Measurements from ENCODE around the gene HS2ST1.

DNA sequence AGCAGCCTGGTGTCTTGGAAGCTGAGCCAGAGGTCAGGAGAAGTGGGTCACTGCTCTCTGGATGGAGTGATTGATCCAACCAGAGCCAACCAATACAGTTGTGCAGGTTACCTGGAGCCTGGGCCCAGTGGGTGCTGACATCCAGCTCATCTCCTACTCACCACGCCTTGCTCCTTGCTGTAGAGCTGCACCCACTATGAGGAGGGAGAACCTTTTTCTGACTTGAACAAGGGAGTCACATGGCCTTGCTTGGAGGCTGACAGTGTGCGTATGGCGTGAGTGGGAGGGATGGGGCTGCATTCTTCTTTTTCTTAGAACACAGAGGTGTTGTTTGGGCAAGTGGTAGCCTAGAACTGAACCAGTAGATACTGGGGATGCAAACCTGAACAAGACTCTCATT is 213.1 kb downstream of the HS2ST1 start:
- TF ChIP-seq EZH2 (IDR thresholded peaks at IDR 0.05; ENCODE audit: insufficient read depth, poor library complexity, severe bottlenecking) (no peak), EZH2phosphoT487 (IDR thresholded peaks at IDR 0.05; ENCODE audit: insufficient read depth, low read depth) (no peak)

Measured in GM23248 (cell line).